ENCODE measurements around the gene SHC4.

Gene SHC4

GRCh38 chr15:48967336-48967735 lies 3.6 kb upstream of the SHC4 start:
- no peak for DNase-seq

GRCh38 chr15:48966595-48967301 lies 3.0 kb upstream of the SHC4 start:
- no peak for DNase-seq

GRCh38 chr15:48965972-48966371 lies 2.3 kb upstream of the SHC4 start:
- no peak for DNase-seq

GRCh38 chr15:48964898-48965297 lies 1.2 kb upstream of the SHC4 start:
- no peak for DNase-seq

- DNase-seq, result no peak
Measured at GRCh38 chr15:48962662-48963523, 826 bp downstream of the SHC4 start.

GRCh38 chr15:48955967-48956366 lies 7.8 kb downstream of the SHC4 start:
- no peak for DNase-seq

- DNase-seq, result no peak
Measured at GRCh38 chr15:48955370-48955769, 8.3 kb downstream of the SHC4 start.

- no peak for DNase-seq
Measured at GRCh38 chr15:48954538-48954937, 9.2 kb downstream of the SHC4 start.

- DNase-seq, result no peak
Measured at GRCh38 chr15:48946840-48947187, 16.9 kb downstream of the SHC4 start.

GRCh38 chr15:48946074-48946839 lies 17.5 kb downstream of the SHC4 start:
- DNase-seq, result no peak

- no peak for DNase-seq
Measured at GRCh38 chr15:48945386-48945785, 18.3 kb downstream of the SHC4 start.

- DNase-seq, result no peak
Measured at GRCh38 chr15:48941904-48942303, 21.8 kb downstream of the SHC4 start.

GRCh38 chr15:48940508-48940907 lies 23.2 kb downstream of the SHC4 start:
- DNase-seq, result no peak

GRCh38 chr15:48939648-48940047 lies 24.1 kb downstream of the SHC4 start:
- no peak for DNase-seq

- no peak for DNase-seq
Measured at GRCh38 chr15:48937886-48938285, 25.8 kb downstream of the SHC4 start.

GRCh38 chr15:48936666-48937065 lies 27.1 kb downstream of the SHC4 start:
- DNase-seq, result no peak

- DNase-seq, result no peak
Measured at GRCh38 chr15:48935236-48935635, 28.5 kb downstream of the SHC4 start.

- DNase-seq, result no peak
Measured at GRCh38 chr15:48930735-48931134, 33.0 kb downstream of the SHC4 start.

GRCh38 chr15:48929661-48930060 lies 34.1 kb downstream of the SHC4 start:
- DNase-seq, result no peak

GRCh38 chr15:48928877-48929538 lies 34.7 kb downstream of the SHC4 start:
- DNase-seq, result no peak

- DNase-seq, result no peak
Measured at GRCh38 chr15:48925714-48926223, 38.0 kb downstream of the SHC4 start.

GRCh38 chr15:48924528-48925393 lies 39.0 kb downstream of the SHC4 start:
- DNase-seq, result no peak
